H9 (cell line): ENCODE measurements around the gene CEACAM18. TPM values are rescaled to one million over a fixed set of nuclear protein-coding genes. Genes with fewer than 3 reads are reported as not detected.

Source experiments
- DNase-seq: peaks from one replicate; pipeline ENCODE4 v3.0.0-alpha.2; 2017
- H2AFZ ChIP-seq: one replicate; pipeline ENCODE4 v1.6.1; 2013; ENCODE audit warnings: mild to moderate bottlenecking, low read length, control low read depth, moderate library complexity
- H2AK5ac ChIP-seq: 2 replicates; pipeline ENCODE4 v1.6.1; 2013; ENCODE audit warnings: low read length, control low read depth, mixed read lengths; ENCODE audit not compliant: insufficient read length
- H2BK120ac ChIP-seq: one replicate; pipeline ENCODE4 v1.6.1; 2013; ENCODE audit warnings: low read depth, mild to moderate bottlenecking, low read length, control low read depth, inconsistent platforms; ENCODE audit not compliant: poor library complexity, severe bottlenecking
- H2BK12ac ChIP-seq: 2 replicates; pipeline ENCODE4 v1.6.1; 2013; ENCODE audit warnings: low read length, control low read depth, mixed read lengths, low read depth; ENCODE audit not compliant: insufficient read length
- H2BK15ac ChIP-seq: 2 replicates; pipeline ENCODE4 v1.6.1; 2013; ENCODE audit warnings: low read depth, low read length, control low read depth
- H2BK20ac ChIP-seq: one replicate; pipeline ENCODE4 v1.6.1; 2013; ENCODE audit warnings: low read depth, mild to moderate bottlenecking, low read length, control low read depth, inconsistent platforms; ENCODE audit not compliant: poor library complexity, severe bottlenecking
- H2BK5ac ChIP-seq: 2 replicates; pipeline ENCODE4 v1.6.1; 2013; ENCODE audit warnings: low read length, control low read depth, mixed read lengths; ENCODE audit not compliant: insufficient read length
- H3K14ac ChIP-seq: 2 replicates; pipeline ENCODE4 v1.6.1; 2013; ENCODE audit warnings: low read length, control low read depth; ENCODE audit not compliant: insufficient read depth
- H3K18ac ChIP-seq: 2 replicates; pipeline ENCODE4 v1.6.1; 2013; ENCODE audit warnings: low read depth, mild to moderate bottlenecking, mixed read lengths, low read length, control low read depth; ENCODE audit not compliant: insufficient read length
- H3K23ac ChIP-seq: 2 replicates; pipeline ENCODE4 v1.6.1; 2013; ENCODE audit warnings: low read length, control low read depth, mixed read lengths, low read depth; ENCODE audit not compliant: insufficient read length
- H3K23me2 ChIP-seq: 2 replicates; pipeline ENCODE4 v1.6.1; 2013; ENCODE audit warnings: low read depth, mild to moderate bottlenecking, mixed read lengths, low read length, control low read depth; ENCODE audit not compliant: insufficient read length, poor library complexity, severe bottlenecking
- H3K27ac ChIP-seq: 2 replicates; pipeline ENCODE4 v1.5.1; 2013; ENCODE audit warnings: low read length, control low read depth, mixed read lengths, low read depth; ENCODE audit not compliant: insufficient read length
- H3K27me3 ChIP-seq: 2 replicates; pipeline ENCODE4 v1.6.1; 2013; ENCODE audit warnings: low read length, control low read depth, inconsistent platforms; ENCODE audit not compliant: insufficient read depth
- H3K4ac ChIP-seq: 2 replicates; pipeline ENCODE4 v1.6.1; 2013; ENCODE audit warnings: low read depth, mild to moderate bottlenecking, control low read depth, inconsistent platforms, low read length, moderate library complexity
- H3K4me1 ChIP-seq: 2 replicates; pipeline ENCODE4 v1.6.1; 2013; ENCODE audit warnings: low read length, control low read depth, inconsistent platforms; ENCODE audit not compliant: insufficient read depth
- H3K4me2 ChIP-seq: 2 replicates; pipeline ENCODE4 v1.6.1; 2013; ENCODE audit warnings: low read length, control low read depth, mixed read lengths; ENCODE audit not compliant: insufficient read length, insufficient read depth
- H3K56ac ChIP-seq: 2 replicates; pipeline ENCODE4 v1.6.1; 2013; ENCODE audit warnings: low read depth, mild to moderate bottlenecking, mixed read lengths, low read length, control low read depth; ENCODE audit not compliant: insufficient read length
- H3K79me1 ChIP-seq: 2 replicates; pipeline ENCODE4 v1.6.1; 2013; ENCODE audit warnings: low read depth, mild to moderate bottlenecking, moderate library complexity, low read length, control low read depth, inconsistent platforms; ENCODE audit not compliant: insufficient read depth, poor library complexity, severe bottlenecking
- H3K79me2 ChIP-seq: 2 replicates; pipeline ENCODE4 v1.6.1; 2013; ENCODE audit warnings: low read length, control low read depth, inconsistent platforms; ENCODE audit not compliant: insufficient read depth
- H3K9ac ChIP-seq: 2 replicates; pipeline ENCODE4 v1.6.1; 2013; ENCODE audit warnings: low read length, control low read depth, mixed read lengths; ENCODE audit not compliant: insufficient read length; ENCODE audit errors: extremely low read depth
- H3K9me3 ChIP-seq: one replicate; pipeline ENCODE4 v1.6.1; 2013; ENCODE audit warnings: low read depth, low read length, inconsistent platforms; ENCODE audit not compliant: control insufficient read depth
- H3T11ph ChIP-seq: one replicate; pipeline ENCODE4 v1.6.1; 2013; ENCODE audit warnings: mild to moderate bottlenecking, low read length, control low read depth, inconsistent platforms
- H4K20me1 ChIP-seq: one replicate; pipeline ENCODE4 v1.6.1; 2013; ENCODE audit not compliant: control insufficient read depth, insufficient read length, insufficient read depth
- H4K5ac ChIP-seq: 2 replicates; pipeline ENCODE4 v1.6.1; 2013; ENCODE audit warnings: low read depth, mild to moderate bottlenecking, mixed read lengths, low read length, control low read depth; ENCODE audit not compliant: insufficient read length
- H4K8ac ChIP-seq: replicated peaks from 2 replicates; pipeline ENCODE4 v1.6.1; 2013; ENCODE audit warnings: low read length, control low read depth, mixed read lengths, low read depth; ENCODE audit not compliant: insufficient read length
- H4K91ac ChIP-seq: 2 replicates; pipeline ENCODE4 v1.6.1; 2013; ENCODE audit warnings: low read depth, mild to moderate bottlenecking, moderate library complexity, mixed read lengths, low read length, control low read depth; ENCODE audit not compliant: insufficient read length
- H3K27ac Mint-ChIP-seq, 3 experiments: 2 replicates in 2 of 3; 3 replicates in 1 of 3; pipeline ENCODE4 v1.8.0; 2020 to 2021; ENCODE audit warnings: mixed read lengths in 3 of 3, mild to moderate bottlenecking in 1 of 3, moderate library complexity in 1 of 3
- H3K27me3 Mint-ChIP-seq: 2 replicates; pipeline ENCODE4 v1.8.0; 2021; ENCODE audit warnings: low read depth, mild to moderate bottlenecking, moderate library complexity, mixed read lengths
- H3K36me3 Mint-ChIP-seq, 3 experiments: 2 replicates in 2 of 3; 3 replicates in 1 of 3; pipeline ENCODE4 v1.8.0; 2020 to 2021; ENCODE audit warnings: low read depth in 3 of 3, mixed read lengths in 3 of 3; ENCODE audit not compliant: insufficient read depth in 1 of 3
- H3K4me1 Mint-ChIP-seq, 2 experiments: 2 replicates each; pipeline ENCODE4 v1.8.0; 2020; ENCODE audit warnings: mixed read lengths in 2 of 2
- H3K4me3 Mint-ChIP-seq, 2 experiments: 2 replicates in 1 of 2; 3 replicates in 1 of 2; pipeline ENCODE4 v1.8.0; 2020 to 2021; ENCODE audit warnings: mild to moderate bottlenecking in 2 of 2, mixed read lengths in 2 of 2, moderate library complexity in 1 of 2
- H3K9me3 Mint-ChIP-seq, 2 experiments: 2 replicates in 1 of 2; 3 replicates in 1 of 2; pipeline ENCODE4 v1.8.0; 2020; ENCODE audit warnings: mild to moderate bottlenecking in 2 of 2, mixed read lengths in 2 of 2, moderate library complexity in 1 of 2
- CTCF ChIP-seq: fragments of 200-600 bp; sonication (generic); conservative IDR thresholded peaks from 3 replicates; pipeline ENCODE4 v1.8.0; 2021; ENCODE audit warnings: antibody characterized with exemption, mild to moderate bottlenecking
- WGBS: extraction: QIAGEN DNeasy Blood & Tissue Kit; methylation state at CpG from one replicate; pipeline ENCODE4 v1.1.7; 2013; ENCODE audit warnings: missing lambda C conversion rate, low lambda C conversion rate, mixed read lengths; ENCODE audit not compliant: insufficient read length; ENCODE audit errors: extremely low coverage; 5-methylcytosine and 5-hydroxymethylcytosine counted together
- total RNA-seq: library from RNA; stranded (reverse); gene quantifications from 2 replicates; pipeline ENCODE4 v1.2.1, GENCODE V29; 2021

CEACAM18 gene
- total RNA-seq, 1 experiment from 2014 or later, result not detected

DNA sequence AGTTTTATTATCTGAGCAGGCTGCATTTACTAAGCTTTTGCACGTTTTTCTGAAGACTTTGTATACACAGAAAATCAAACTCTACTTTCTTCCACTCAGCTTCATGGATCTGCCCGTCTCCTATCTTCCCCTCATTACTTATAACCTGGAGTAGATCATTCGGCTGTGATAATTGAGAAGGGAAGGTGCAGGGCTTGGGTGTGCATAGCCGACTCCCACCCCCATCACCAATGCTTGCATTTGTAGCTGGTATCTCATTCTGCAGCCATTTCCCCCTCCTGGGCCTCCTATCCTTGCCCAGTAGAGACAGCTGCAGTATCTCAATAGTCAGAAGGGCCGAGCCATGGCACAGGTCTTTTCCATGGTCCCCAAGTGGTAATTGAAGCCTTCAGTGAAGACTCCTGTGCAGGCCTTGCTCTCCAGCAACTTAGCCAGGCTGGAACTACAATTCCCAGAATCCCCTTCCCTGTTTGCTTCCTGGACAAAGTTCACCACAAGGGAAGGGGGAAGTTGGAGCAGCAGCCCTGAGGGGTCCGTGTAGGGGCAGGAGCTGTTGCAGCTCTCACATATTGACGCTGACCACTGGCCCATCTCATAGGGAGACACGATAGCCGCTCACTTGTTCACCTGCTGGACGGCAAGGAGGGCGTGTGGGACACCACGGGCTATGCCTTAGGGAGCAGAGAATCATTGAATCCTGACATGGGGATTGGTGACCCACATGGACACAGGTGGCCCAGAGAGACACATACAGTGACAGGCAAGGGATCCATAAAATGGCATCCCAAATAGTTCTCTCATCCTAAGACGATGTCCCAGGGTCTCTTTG, 18.0 kb upstream of the CEACAM18 start:
- Histone ChIP-seq H2BK15ac (no peak overlapping the region), H3K9me3 (no peaks in the 10 kb centered on the region), H3K23me2 (no peaks in the 10 kb centered on the region), H4K91ac (no peak overlapping the region), H3K79me1 (no peaks in the 10 kb centered on the region), H3K14ac (no peak overlapping the region), H3K9ac (no peak overlapping the region), H3K27ac (no peak overlapping the region), H3T11ph (no peak overlapping the region), H4K20me1 (no peaks in the 10 kb centered on the region), H3K4me1 (no peaks in the 10 kb centered on the region), H3K4me2 (peak overlapping the region; percentile 68), H2AFZ (no peak overlapping the region), H3K79me2 (no peaks in the 10 kb centered on the region), H3K18ac (no peak overlapping the region), H3K23ac (no peak overlapping the region), H2BK12ac (no peak overlapping the region), H3K56ac (no peak overlapping the region), H3K4ac (no peak overlapping the region), H4K5ac (no peak overlapping the region), H4K8ac (no peak overlapping the region), H2BK20ac (no peak overlapping the region), H2AK5ac (no peak overlapping the region), H3K27me3 (no peaks in the 10 kb centered on the region), H2BK120ac (no peak overlapping the region), H2BK5ac (no peak overlapping the region)
- peaks cover 0 to 6% of the 10 kb centered on the region in 2 experiments; a peak in 2 of 4 replicates for H3K4me1 Mint-ChIP-seq
- peak; percentile 47 for DNase-seq
- peaks cover 31% of the 10 kb centered on the region for H3K27me3 Mint-ChIP-seq
- no peak overlapping the region for H3K27ac Mint-ChIP-seq
- H3K9me3 Mint-ChIP-seq, result peaks cover 0 to 86% of the 10 kb centered on the region in 2 experiments; a peak in 2 of 5 replicates
- H3K36me3 Mint-ChIP-seq, result peaks cover 0 to 3% (median 0%) of the 10 kb centered on the region in 3 experiments; a peak in 1 of 7 replicates
- peak overlapping the region; percentile 64 to 74 for H3K4me3 Mint-ChIP-seq
- no CpG with 5 or more reads among the region's 13 CpGs for WGBS
- no peak for TF ChIP-seq CTCF
